Measurements from ENCODE around the gene LILRB1. TPM values are rescaled to one million over a fixed set of nuclear protein-coding genes. Genes with fewer than 3 reads are reported as not detected.

Gene LILRB1
- total RNA-seq, 2 donors from 2014 or later: 0.68 to 1.2 TPM

GRCh38 chr19:54600212-54600611, 30.1 kb upstream of the LILRB1 start:
- no peaks in the 10 kb centered on the region for H3K36me3 ChIP-seq
- H3K27me3 ChIP-seq (replicated peaks; ENCODE audit: insufficient read depth): peaks cover 3% of the 10 kb centered on the region
- TF ChIP-seq POLR2AphosphoS5 (IDR thresholded peaks at IDR 0.05) (no peak), POLR2A (IDR thresholded peaks at IDR 0.05) (no peak), CTCF (IDR thresholded peaks at IDR 0.05) (no peak)
- no peak overlapping the region for H3K4me3 ChIP-seq
- H3K4me1 ChIP-seq (replicated peaks): no peaks in the 10 kb centered on the region
- DNase-seq (ENCODE audit: low spot score): no peak
- no peaks in the 10 kb centered on the region for H3K9me3 ChIP-seq
- intact Hi-C loops (cut with DNase I): no loop called here
- no peak overlapping the region for H3K27ac ChIP-seq
- WGBS: 76% methylated on average over 5 of the region's 5 CpGs

- Histone ChIP-seq H3K4me1 (replicated peaks) (no peaks in the 10 kb centered on the region), H3K27ac (no peak overlapping the region), H3K9me3 (no peaks in the 10 kb centered on the region), H3K36me3 (no peaks in the 10 kb centered on the region), H3K4me3 (no peak overlapping the region), H3K27me3 (replicated peaks; ENCODE audit: insufficient read depth) (no peaks in the 10 kb centered on the region)
- intact Hi-C loops (cut with DNase I): no loop called here
- TF ChIP-seq POLR2AphosphoS5 (IDR thresholded peaks at IDR 0.05) (no peak), POLR2A (IDR thresholded peaks at IDR 0.05) (no peak), CTCF (IDR thresholded peaks at IDR 0.05) (no peak)
- DNase-seq (ENCODE audit: low spot score): no peak
- whole genome bisulfite sequencing: 61% methylated on average over 4 of the region's 4 CpGs
Measured at GRCh38 chr19:54606230-54606629, 24.1 kb upstream of the LILRB1 start.

- no peaks in the 10 kb centered on the region for H3K4me1 ChIP-seq (replicated peaks)
- H3K9me3 ChIP-seq: no peaks in the 10 kb centered on the region
- no peaks in the 10 kb centered on the region for H3K36me3 ChIP-seq
- TF ChIP-seq POLR2A (IDR thresholded peaks at IDR 0.05): no peak
- no peak for TF ChIP-seq CTCF (IDR thresholded peaks at IDR 0.05)
- no peak for TF ChIP-seq POLR2AphosphoS5 (IDR thresholded peaks at IDR 0.05)
- no peaks in the 10 kb centered on the region for H3K27me3 ChIP-seq (replicated peaks; ENCODE audit: insufficient read depth)
- DNase-seq (ENCODE audit: low spot score): no peak
- no peak overlapping the region for H3K4me3 ChIP-seq
- WGBS: 82% methylated on average over 16 of the region's 16 CpGs
- no peak overlapping the region for H3K27ac ChIP-seq
- intact Hi-C loops (cut with DNase I): no loop called here
Measured at GRCh38 chr19:54606891-54607784, 23.1 kb upstream of the LILRB1 start.

- 88% methylated on average over 5 of the region's 5 CpGs for WGBS
- Histone ChIP-seq H3K36me3 (no peaks in the 10 kb centered on the region), H3K4me3 (no peak overlapping the region), H3K4me1 (replicated peaks) (no peaks in the 10 kb centered on the region), H3K9me3 (no peaks in the 10 kb centered on the region), H3K27me3 (replicated peaks; ENCODE audit: insufficient read depth) (no peaks in the 10 kb centered on the region), H3K27ac (no peak overlapping the region)
- no peak for DNase-seq (ENCODE audit: low spot score)
- intact Hi-C loops (cut with DNase I): no loop called here
- TF ChIP-seq CTCF (IDR thresholded peaks at IDR 0.05) (no peak), POLR2AphosphoS5 (IDR thresholded peaks at IDR 0.05) (no peak), POLR2A (IDR thresholded peaks at IDR 0.05) (no peak)
Measured at GRCh38 chr19:54607785-54608150, 22.5 kb upstream of the LILRB1 start.

GRCh38 chr19:54608205-54608604, 22.1 kb upstream of the LILRB1 start:
- Histone ChIP-seq H3K9me3 (no peaks in the 10 kb centered on the region), H3K36me3 (no peaks in the 10 kb centered on the region), H3K4me3 (no peak overlapping the region), H3K4me1 (replicated peaks) (no peaks in the 10 kb centered on the region), H3K27ac (no peak overlapping the region), H3K27me3 (replicated peaks; ENCODE audit: insufficient read depth) (no peaks in the 10 kb centered on the region)
- DNase-seq (ENCODE audit: low spot score): no peak
- intact Hi-C loops (cut with DNase I): no loop called here
- TF ChIP-seq POLR2AphosphoS5 (IDR thresholded peaks at IDR 0.05): no peak
- WGBS: 94% methylated on average over 7 of the region's 7 CpGs

All from prostate gland (tissue), 2 donors.